Neural cell (in vitro differentiated cells): ENCODE results near the gene CARMIL1.

Experiments used
- EP300 ChIP-seq: fragments of 450-650 bp; conservative IDR thresholded peaks from 2 replicates; pipeline ENCODE4 v1.6.1; 2014; ENCODE audit warnings: antibody characterized with exemption, mild to moderate bottlenecking, moderate library complexity; ENCODE audit not compliant: poor library complexity, severe bottlenecking
- MXI1 ChIP-seq: fragments of 450-650 bp; conservative IDR thresholded peaks from 2 replicates; pipeline ENCODE4 v1.6.1; 2014; ENCODE audit warnings: antibody characterized with exemption, mild to moderate bottlenecking; ENCODE audit not compliant: poor library complexity, severe bottlenecking

GRCh38 chr6:25497383-25498040 lies 218.3 kb downstream of the CARMIL1 start:
- TF ChIP-seq EP300 (no peak), MXI1 (no peak)
